Activated T-helper 9 cell treated with anti-CD3 and anti-CD28 coated beads, Interleukin-2, amount 50 U/mL, for 16 hours (primary cell): ENCODE data around the gene TRA2B.

Experiments used
- DNase-seq: peaks from one replicate; pipeline ENCODE4 v3.0.0-alpha.2; 2020; ENCODE audit warnings: low read depth

TRA2B gene

GRCh38 chr3:185937689-185938374, at the start of gene TRA2B:
TRA2B (minus strand) TSS chr3:185938014; CDS start chr3:185937860, 154 bp downstream.
- peak; percentile 98 for DNase-seq

DNA sequence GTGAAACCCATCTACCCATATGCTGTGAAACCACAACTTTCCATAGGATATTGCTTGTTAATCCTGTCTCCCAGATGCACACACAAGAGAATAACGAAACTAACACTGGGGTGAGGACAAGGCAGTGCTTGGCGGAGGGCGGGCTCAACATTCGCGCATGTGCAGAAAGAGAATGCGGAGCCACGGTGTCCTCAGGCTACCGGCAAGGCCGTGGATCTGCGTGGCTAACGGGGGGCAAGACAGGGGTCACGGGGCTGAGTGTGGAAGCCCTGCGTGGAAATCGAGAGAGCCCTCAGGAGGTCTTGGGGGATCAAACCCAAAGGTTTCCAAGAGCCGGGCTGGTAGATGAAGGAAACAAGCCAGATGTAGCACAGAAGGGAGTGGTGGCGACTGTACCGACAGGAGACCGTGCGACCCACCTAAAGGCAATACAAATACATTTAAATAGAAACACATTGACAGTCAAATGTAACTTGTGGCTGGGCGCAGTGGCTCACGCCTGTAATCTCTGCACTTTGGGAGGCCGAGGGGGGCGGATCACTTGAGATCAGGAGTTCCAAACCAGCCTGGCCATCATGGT, 48.5 kb upstream of the TRA2B start:
- DNase-seq, result no peak

GRCh38 chr3:185984203-185984602, 46.4 kb upstream of the TRA2B start:
- DNase-seq, result no peak

DNA sequence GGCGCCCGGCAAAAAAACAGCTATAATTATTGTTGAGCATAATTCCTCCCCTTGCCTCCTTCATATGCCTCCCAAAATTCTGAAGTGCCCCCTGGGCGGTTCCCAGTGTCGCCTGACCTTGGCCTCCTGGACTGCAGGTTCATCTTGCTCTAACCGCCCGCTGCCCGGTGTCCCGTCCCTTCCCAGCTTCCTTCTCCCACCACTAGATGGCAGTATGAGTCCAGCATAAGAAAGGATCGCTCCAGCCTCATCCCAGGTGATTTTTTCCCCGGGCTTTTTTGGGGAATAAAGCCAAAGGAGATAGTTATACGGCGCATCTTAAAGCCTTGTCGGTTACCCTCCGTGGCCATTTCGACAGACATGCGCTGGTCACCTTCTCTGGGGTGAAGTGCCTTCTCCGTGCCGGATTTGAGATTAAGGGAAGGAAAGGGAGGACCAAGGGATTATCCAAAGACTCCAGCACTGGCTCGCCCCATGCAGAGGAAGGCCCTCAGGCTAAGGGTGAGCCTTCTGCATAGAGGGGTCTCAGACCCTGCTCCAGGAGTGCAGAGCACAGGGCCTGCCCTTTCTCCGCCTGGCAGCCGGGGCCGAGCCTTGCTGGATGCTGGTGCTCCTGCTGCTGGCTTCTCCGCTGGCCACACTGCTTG, 45.8 kb upstream of the TRA2B start:
- DNase-seq, result peak; percentile 17

DNA sequence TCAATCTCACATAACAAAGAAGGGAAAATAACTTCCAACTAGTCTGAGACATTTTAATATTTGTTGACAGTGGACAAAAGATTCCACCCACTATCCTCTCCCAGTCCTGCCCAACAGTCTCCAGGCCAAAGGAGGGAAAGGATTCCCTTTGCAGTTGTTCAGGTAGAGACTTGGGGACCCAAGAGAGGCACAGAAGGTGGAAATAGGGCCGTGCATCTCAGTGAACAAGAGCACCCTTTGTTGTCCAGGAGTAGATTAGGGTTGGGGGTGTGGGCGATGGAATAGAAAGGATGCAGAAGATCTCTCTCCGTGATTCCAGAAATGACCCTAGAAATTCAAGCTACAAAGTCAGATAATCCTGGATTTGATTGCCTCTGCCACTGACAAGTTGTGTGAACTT, 44.8 kb upstream of the TRA2B start:
- no peak for DNase-seq

DNA sequence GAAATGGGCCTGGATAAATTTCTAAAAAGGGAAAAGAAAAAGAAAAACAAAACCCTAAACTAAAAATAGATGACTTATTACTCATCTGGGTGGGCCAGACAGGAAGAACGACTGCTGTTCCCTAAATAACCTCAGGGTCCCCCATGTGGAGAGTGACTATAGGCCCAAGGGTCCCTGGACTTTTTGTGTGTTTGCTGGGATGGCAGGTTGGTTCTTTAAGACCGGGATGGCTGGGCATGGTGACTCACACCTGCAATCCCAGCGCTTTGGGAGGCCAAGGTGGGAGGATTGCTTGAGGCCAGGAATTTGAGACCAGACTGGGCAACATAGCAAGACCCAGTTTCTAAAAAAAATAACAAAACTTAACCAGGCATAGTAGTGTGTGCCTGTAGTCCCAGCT, 43.8 kb upstream of the TRA2B start:
- DNase-seq, result no peak

DNA sequence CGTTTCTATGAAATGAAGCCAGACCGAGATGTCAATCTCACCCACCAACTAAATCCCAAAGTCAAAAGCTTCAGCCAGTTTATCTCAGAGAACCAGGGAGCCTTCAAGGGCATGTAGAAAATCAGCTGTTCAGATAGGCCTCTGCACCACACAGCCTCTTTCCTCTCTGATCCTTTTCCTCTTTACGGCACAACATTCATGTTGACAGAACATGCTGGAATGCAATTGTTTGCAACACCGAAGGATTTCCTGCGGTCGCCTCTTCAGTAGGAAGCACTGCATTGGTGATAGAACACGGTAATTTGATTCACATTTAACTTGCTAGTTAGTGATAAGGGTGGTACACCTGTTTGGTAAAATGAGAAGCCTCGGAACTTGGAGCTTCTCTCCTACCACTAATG, 41.9 kb upstream of the TRA2B start:
- DNase-seq, result no peak

GRCh38 chr3:185978516-185978915, 40.7 kb upstream of the TRA2B start:
- no peak for DNase-seq

- no peak for DNase-seq
These were observed 39.8 kb upstream of the TRA2B start for GRCh38 chr3:185977679-185978040.

DNA sequence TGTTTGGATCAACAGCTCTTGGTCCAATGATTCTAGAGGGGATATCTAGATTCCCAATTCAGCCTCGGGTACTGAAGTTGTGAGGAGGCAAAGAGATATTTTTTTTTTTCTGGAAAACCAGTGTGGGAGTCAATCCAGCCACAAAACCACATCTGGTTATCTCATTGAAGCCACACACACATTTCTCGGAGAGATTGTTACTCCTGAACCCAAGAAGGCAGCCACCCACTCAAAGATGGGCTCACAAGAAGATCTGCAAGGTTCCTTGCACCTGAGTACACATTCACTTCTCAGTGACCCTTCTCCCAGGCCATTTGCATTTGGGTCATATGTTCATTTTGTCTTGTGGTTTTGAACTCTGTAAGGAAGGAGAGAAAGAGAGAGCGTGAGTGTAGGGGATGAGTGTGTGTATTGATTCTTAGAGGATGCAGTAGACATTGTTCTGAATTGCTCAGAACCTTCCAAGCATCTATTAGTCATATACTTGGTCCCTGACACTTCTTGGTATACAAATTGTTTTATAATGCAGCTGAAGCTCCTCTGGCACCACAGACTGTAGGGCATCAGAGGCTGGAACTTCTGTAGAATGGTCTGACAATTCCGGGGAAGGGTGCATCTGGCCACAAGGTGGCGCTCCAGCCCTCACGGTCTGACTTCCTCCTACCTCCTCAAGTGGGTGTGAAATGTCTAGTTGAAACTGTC, 39.3 kb upstream of the TRA2B start:
- peak; percentile 74 for DNase-seq

DNA sequence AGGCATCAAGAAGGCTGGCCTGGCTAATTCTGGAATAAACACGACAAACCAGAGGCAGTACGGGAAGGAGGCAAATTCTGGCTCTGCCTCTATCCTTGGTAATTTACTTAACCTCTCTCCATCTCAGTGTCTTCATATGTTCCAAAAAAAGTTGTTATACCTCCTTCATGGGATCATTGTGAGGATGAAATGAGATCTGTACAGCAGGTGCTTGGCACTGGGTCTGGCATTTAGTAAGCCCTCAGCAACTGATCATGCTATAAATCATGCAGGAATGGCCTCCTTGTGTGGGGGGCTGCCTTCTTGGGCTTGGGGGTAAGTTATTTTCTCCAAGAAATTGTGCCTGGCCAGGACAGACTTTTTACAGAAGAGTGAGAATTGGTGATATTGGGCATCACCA, 38.3 kb upstream of the TRA2B start:
- DNase-seq, result no peak

- DNase-seq, result no peak
These were observed 33.8 kb upstream of the TRA2B start for GRCh38 chr3:185971579-185971978.

GRCh38 chr3:185968168-185968567, 30.4 kb upstream of the TRA2B start:
- DNase-seq, result no peak

- no peak for DNase-seq
These were observed 28.8 kb upstream of the TRA2B start for GRCh38 chr3:185966655-185967054.

GRCh38 chr3:185965496-185965895, 27.7 kb upstream of the TRA2B start:
- DNase-seq, result no peak

DNA sequence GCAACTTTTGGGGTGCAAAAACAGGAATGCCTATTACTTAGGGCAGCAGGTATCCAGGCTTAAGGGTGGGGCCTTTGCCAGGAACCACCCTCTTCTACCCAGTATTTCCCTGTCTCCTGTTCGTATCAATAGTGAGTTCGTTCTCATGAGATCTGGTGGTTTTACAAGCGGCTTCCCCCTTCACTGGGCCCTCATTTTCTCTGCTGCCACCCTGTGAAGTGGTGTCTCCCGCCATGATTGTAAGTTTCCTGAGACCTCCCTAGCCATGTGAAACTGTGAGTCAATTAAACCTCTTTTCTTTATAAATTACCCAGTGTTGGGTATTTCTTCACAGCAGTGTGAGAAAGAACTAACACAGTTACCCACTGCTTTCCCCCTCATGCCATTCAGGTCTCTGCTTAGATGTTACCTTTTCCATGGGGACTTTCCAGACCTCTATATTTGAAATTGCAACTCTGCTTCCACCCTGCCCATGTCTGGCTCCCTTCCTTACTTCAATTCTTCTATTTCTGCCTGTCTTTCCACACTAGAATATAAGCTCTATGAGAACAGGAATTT, 23.9 kb upstream of the TRA2B start:
- no peak for DNase-seq

GRCh38 chr3:185960522-185961288, 22.9 kb upstream of the TRA2B start:
- no peak for DNase-seq

DNA sequence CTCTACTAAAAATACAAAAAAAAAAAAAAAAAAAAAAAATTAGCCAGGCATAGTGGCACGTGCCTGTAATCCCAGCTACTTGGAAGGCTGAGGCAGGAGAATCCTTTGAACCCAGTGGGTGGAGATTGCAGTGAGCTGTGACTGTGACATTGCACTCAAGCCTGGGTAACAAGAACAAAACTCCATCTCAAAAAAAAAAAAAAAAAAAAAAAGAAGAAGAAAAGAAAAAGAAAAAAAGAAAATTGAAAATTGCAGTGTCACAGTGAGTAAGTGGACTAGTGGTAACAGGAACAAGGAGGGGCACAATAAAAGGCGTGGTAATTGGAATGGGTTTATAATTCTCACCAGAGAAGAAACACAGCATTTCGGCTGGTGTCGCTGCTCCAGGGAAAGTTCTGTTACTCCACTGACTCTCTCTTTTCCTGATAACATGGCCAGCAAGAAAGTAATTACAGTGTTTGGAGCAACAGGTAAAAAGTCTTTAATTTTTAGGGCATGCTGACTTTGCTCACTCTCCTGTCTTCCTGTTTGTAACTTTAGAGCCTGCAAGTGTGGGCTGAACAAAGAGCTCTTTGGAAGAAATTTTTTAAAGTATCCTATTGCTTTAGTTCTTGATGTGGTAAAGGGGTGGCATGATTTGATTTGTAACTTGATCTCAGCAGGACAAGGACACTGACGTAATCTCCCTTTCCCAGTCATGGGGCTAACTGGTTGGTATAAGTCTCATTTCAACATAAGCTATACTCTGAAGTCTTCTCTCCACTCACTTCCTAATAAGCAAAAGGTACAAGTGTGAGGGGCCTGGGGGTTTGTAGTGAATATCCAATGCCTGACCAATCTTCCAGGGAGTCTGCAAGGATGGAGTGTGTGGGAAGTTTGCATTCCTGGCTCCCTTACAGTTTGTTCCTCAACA, 22.1 kb upstream of the TRA2B start:
- DNase-seq, result no peak

GRCh38 chr3:185958626-185959025, 20.8 kb upstream of the TRA2B start:
- no peak for DNase-seq

DNA sequence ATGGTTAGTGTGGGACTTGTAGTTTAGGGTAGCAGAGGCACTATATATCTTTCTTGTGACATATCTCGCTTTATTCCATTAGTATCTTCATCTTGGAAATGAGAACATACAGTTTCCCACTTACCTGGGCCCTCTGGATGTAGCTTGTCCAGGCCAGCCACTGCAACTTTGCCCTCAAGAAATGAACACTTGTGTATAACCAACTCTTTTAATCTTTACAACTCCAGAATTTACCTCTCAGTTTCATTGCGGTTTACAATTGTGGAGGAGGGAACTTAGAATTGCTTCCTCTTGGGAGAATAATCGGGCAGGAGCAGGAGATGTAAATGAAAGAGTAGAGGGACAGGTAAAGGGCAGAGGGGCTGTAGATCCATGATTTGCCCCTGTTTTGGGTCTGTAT, 18.4 kb upstream of the TRA2B start:
- no peak for DNase-seq

DNA sequence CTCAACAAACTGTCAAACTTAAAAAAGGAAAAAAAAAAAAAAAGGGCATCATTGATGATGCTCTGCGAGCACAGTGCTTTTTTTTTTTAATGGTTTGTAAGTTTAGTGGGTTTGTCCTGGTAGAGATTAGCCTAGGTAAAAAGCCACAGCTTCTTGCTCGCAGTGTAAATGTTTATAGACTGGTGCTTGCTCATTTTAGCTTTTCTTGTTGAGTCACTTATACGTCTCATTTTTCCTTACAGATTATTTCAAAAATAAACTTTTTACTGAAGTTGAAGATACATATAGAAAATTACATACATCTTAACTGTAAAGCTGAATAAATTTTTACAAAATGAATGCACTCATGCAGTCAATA, 16.5 kb upstream of the TRA2B start:
- no peak for DNase-seq
